Measurements from ENCODE around the gene FAT2.

The FAT2 gene

GRCh38 chr5:151551985-151552384 lies 39.1 kb downstream of the FAT2 start:
- DNase-seq = no peak

DNA sequence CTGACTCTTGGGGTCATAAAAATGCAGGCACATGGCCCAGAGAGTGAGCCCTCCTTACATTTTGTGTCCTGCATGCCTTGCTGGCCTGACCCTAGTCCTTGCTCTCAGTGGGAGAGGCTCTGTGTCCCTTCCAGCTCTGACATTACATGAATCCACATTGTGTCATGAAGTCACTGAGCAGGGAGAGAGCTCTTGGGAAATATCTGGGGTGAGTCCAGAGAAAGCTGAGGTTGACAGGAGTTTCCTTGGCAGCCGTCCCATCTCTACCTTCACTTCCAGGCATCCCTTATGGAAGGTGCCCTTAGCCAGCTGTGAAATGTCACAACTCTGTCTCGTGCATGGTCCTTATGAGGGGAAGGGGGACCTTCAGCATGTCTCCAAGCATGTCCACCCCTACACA lies 41.0 kb downstream of the FAT2 start:
- no peak for DNase-seq

GRCh38 chr5:151549713-151550112 lies 41.4 kb downstream of the FAT2 start:
- no peak for DNase-seq

GRCh38 chr5:151547364-151547763 lies 43.8 kb downstream of the FAT2 start:
- no peak for DNase-seq

DNA sequence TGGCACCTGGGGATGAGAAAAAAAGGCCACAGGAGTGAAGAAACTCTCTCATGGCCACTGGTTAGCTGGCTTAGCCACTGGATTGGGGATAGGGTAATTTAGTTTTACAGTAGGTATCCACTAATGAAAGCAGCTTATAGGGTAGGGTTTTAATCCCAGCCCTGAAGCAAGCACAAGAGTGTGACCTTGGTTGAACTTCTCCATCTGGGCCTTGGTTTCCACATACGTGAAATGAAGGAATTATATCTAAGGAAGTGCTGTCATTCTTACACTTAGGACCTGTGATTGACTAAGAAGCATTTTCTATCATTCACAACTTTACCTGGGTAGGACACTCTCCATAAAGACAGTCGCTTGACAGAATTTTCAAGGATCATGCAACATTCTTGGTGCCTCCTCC lies 49.6 kb downstream of the FAT2 start:
- DNase-seq = no peak

Measured in NCI-H146 (cell line).